Activated T-helper 1 cell treated with Interleukin-2 at 50 U/mL for 16 hours (primary cell): Measurements from ENCODE around the gene DENND1C.

Source experiments
- DNase-seq: peaks from one replicate; pipeline ENCODE4 v3.0.0-alpha.2; 2020; ENCODE audit warnings: low read depth

The DENND1C gene

GRCh38 chr19:6481541-6482342, at the start of gene DENND1C:
Gene DENND1C, minus strand, starts transcription at chr19:6481787. Its CDS starts 92 bp downstream, at chr19:6481695.
- DNase-seq: peak; percentile 55

GRCh38 chr19:6530386-6531162, 49.0 kb upstream of the DENND1C start, which contains the start of gene TNFSF9:
Gene TNFSF9, plus strand, starts transcription at chr19:6531026. Its CDS starts 11 bp downstream, at chr19:6531037.
- peak; percentile 68 for DNase-seq

- DNase-seq: no peak
Observed at GRCh38 chr19:6529937-6530385, 48.4 kb upstream of the DENND1C start.

GRCh38 chr19:6529351-6529750, 47.8 kb upstream of the DENND1C start:
- DNase-seq: no peak

- no peak for DNase-seq
Observed at GRCh38 chr19:6528544-6529121, 47.0 kb upstream of the DENND1C start.

- DNase-seq: no peak
Observed at GRCh38 chr19:6527893-6528543, 46.4 kb upstream of the DENND1C start.

- no peak for DNase-seq
Observed at GRCh38 chr19:6524311-6524710, 42.7 kb upstream of the DENND1C start.

- DNase-seq: no peak
Observed at GRCh38 chr19:6522712-6523111, 41.1 kb upstream of the DENND1C start.

GRCh38 chr19:6521718-6522646, 40.4 kb upstream of the DENND1C start:
- peak; percentile 39 for DNase-seq

- DNase-seq: no peak
Observed at GRCh38 chr19:6519289-6519688, 37.7 kb upstream of the DENND1C start.

GRCh38 chr19:6518145-6518911, 36.7 kb upstream of the DENND1C start:
- DNase-seq: no peak

- peak; percentile 82 for DNase-seq
Observed at GRCh38 chr19:6516659-6517291, 35.2 kb upstream of the DENND1C start.

- peak; percentile 37 for DNase-seq
Observed at GRCh38 chr19:6516018-6516658, 34.6 kb upstream of the DENND1C start.

- no peak for DNase-seq
Observed at GRCh38 chr19:6514926-6515544, 33.4 kb upstream of the DENND1C start.

- DNase-seq: no peak
Observed at GRCh38 chr19:6514089-6514488, 32.5 kb upstream of the DENND1C start.

- no peak for DNase-seq
Observed at GRCh38 chr19:6510618-6511017, 29.0 kb upstream of the DENND1C start.

- DNase-seq: no peak
Observed at GRCh38 chr19:6509118-6509971, 27.8 kb upstream of the DENND1C start.
